OCI-M2 (cell line): ENCODE measurements around the gene ADPRS.

ENCODE experiments used
- DNase-seq: peaks from one replicate; lab custom pipeline; 2025; ENCODE audit not compliant: unreplicated experiment; lab: John Stamatoyannopoulos, UW

The ADPRS gene

GRCh38 chr1:36107394-36107793 is 18.7 kb downstream of the ADPRS start:
- DNase-seq, result no peak

GRCh38 chr1:36108314-36108713 is 19.6 kb downstream of the ADPRS start:
- no peak for DNase-seq

GRCh38 chr1:36109041-36109679 is 20.5 kb downstream of the ADPRS start:
- DNase-seq, result no peak

- DNase-seq, result no peak
Observed at GRCh38 chr1:36111151-36111550, 22.5 kb downstream of the ADPRS start.

GRCh38 chr1:36112823-36113222 is 24.1 kb downstream of the ADPRS start:
- DNase-seq, result no peak

- no peak for DNase-seq
Observed at GRCh38 chr1:36114371-36114770, 25.7 kb downstream of the ADPRS start.

- no peak for DNase-seq
Observed at GRCh38 chr1:36115200-36115669, 26.5 kb downstream of the ADPRS start.

- no peak for DNase-seq
Observed at GRCh38 chr1:36115931-36116330, 27.2 kb downstream of the ADPRS start.

GRCh38 chr1:36116901-36117300 is 28.2 kb downstream of the ADPRS start:
- DNase-seq, result no peak

- no peak for DNase-seq
Observed at GRCh38 chr1:36118447-36119204, 29.9 kb downstream of the ADPRS start.

GRCh38 chr1:36119456-36119855 is 30.8 kb downstream of the ADPRS start:
- no peak for DNase-seq

- DNase-seq, result no peak
Observed at GRCh38 chr1:36122062-36123030, 33.7 kb downstream of the ADPRS start.

- no peak for DNase-seq
Observed at GRCh38 chr1:36123356-36123755, 34.7 kb downstream of the ADPRS start.

GRCh38 chr1:36124404-36125128 is 35.9 kb downstream of the ADPRS start:
- no peak for DNase-seq

- no peak for DNase-seq
Observed at GRCh38 chr1:36125129-36125991, 36.7 kb downstream of the ADPRS start, which contains the start of gene COL8A2. Gene COL8A2 (minus strand): TSS chr1:36125222. CDS start chr1:36100242, 24,980 bp downstream.

GRCh38 chr1:36126005-36126716 is 37.5 kb downstream of the ADPRS start:
- DNase-seq, result no peak

GRCh38 chr1:36126797-36127500 is 38.3 kb downstream of the ADPRS start:
- DNase-seq, result no peak

GRCh38 chr1:36128126-36128904 is 39.6 kb downstream of the ADPRS start:
- DNase-seq, result no peak
